Measurements from ENCODE around the gene ZGPAT. TPM values are rescaled to one million over a fixed set of nuclear protein-coding genes. Genes with fewer than 3 reads are reported as not detected.

The ZGPAT gene
- total and polyA plus RNA-seq, 9 donors: 1.7 to 26.4 (median 18.9) TPM

- peak in 2 of 5 donors; percentile 37 to 48 for DNase-seq
- Histone ChIP-seq H3K36me3 (no peaks in the 10 kb centered on the region), H3K9me3 (no peaks in the 10 kb centered on the region), H3K4me3 (no peak overlapping the region), H3K27ac (no peak overlapping the region), H3K27me3 (no peaks in the 10 kb centered on the region), H3K4me1 (ENCODE audit: insufficient read depth) (peaks cover 10% of the 10 kb centered on the region)
- WGBS, 3 donors: 63 to 77% (median 72%) methylated on average over 19 to 24 of the region's 24 CpGs
- intact Hi-C loops (cut with DNase I): no loop called here
- TF ChIP-seq POLR2A (IDR thresholded peaks at IDR 0.05): no peak
- TF ChIP-seq CTCF (IDR thresholded peaks at IDR 0.05): no peak
- no peak for TF ChIP-seq EP300 (IDR thresholded peaks at IDR 0.05)
These were observed 16.7 kb upstream of the ZGPAT start for GRCh38 chr20:63690898-63691710.

- Histone ChIP-seq H3K27me3 (no peaks in the 10 kb centered on the region), H3K4me3 (no peak overlapping the region), H3K9me3 (no peaks in the 10 kb centered on the region), H3K4me1 (ENCODE audit: insufficient read depth) (peaks cover 7% of the 10 kb centered on the region), H3K27ac (no peak overlapping the region), H3K36me3 (no peaks in the 10 kb centered on the region)
- TF ChIP-seq CTCF (IDR thresholded peaks at IDR 0.05) (no peak), EP300 (IDR thresholded peaks at IDR 0.05) (no peak), POLR2A (IDR thresholded peaks at IDR 0.05) (no peak)
- intact Hi-C loops (cut with DNase I): no loop called here
- DNase-seq: peak in 1 of 5 donors; percentile 28
- WGBS, 3 donors: 77 to 85% (median 80%) methylated on average over 19 to 21 of the region's 21 CpGs
These were observed 16.0 kb upstream of the ZGPAT start for GRCh38 chr20:63691711-63692435.

- Histone ChIP-seq H3K9me3 (no peaks in the 10 kb centered on the region), H3K4me3 (no peak overlapping the region), H3K27me3 (no peaks in the 10 kb centered on the region), H3K4me1 (ENCODE audit: insufficient read depth) (peaks cover 4% of the 10 kb centered on the region), H3K27ac (no peak overlapping the region), H3K36me3 (no peaks in the 10 kb centered on the region)
- peak in 2 of 5 donors; percentile 15 to 28 for DNase-seq
- TF ChIP-seq EP300 (IDR thresholded peaks at IDR 0.05): no peak
- no peak for TF ChIP-seq CTCF (IDR thresholded peaks at IDR 0.05)
- no peak for TF ChIP-seq POLR2A (IDR thresholded peaks at IDR 0.05)
- intact Hi-C loops (cut with DNase I): no loop called here
- 68 to 73% (median 68%) methylated on average over 17 to 20 of the region's 20 CpGs for WGBS, 3 donors
These were observed 15.3 kb upstream of the ZGPAT start for GRCh38 chr20:63692436-63693082.

GRCh38 chr20:63693083-63693732, 14.6 kb upstream of the ZGPAT start:
- 75 to 86% (median 82%) methylated on average over 9 to 10 of the region's 10 CpGs for WGBS, 3 donors
- TF ChIP-seq CTCF (IDR thresholded peaks at IDR 0.05) (no peak), POLR2A (IDR thresholded peaks at IDR 0.05) (no peak), EP300 (IDR thresholded peaks at IDR 0.05) (no peak)
- Histone ChIP-seq H3K27ac (no peak overlapping the region), H3K4me1 (ENCODE audit: insufficient read depth) (peaks cover 4% of the 10 kb centered on the region), H3K27me3 (no peaks in the 10 kb centered on the region), H3K4me3 (no peak overlapping the region), H3K36me3 (no peaks in the 10 kb centered on the region), H3K9me3 (no peaks in the 10 kb centered on the region)
- peak in 1 of 5 donors; percentile 28 for DNase-seq
- intact Hi-C loops (cut with DNase I): no loop called here

Measured in ovary (tissue), 9 donors.